Stimulated activated CD8-positive, alpha-beta memory T cell treated with anti-CD3 and anti-CD28 coated beads, Interleukin-15, amount 100 ng/mL, for 24 hours (primary cell): Measurements from ENCODE around the gene CFAP53.

ENCODE experiments used
- DNase-seq: peaks from one replicate; pipeline ENCODE4 v3.0.0-alpha.2; 2020; ENCODE audit warnings: low read depth

The CFAP53 gene

DNA sequence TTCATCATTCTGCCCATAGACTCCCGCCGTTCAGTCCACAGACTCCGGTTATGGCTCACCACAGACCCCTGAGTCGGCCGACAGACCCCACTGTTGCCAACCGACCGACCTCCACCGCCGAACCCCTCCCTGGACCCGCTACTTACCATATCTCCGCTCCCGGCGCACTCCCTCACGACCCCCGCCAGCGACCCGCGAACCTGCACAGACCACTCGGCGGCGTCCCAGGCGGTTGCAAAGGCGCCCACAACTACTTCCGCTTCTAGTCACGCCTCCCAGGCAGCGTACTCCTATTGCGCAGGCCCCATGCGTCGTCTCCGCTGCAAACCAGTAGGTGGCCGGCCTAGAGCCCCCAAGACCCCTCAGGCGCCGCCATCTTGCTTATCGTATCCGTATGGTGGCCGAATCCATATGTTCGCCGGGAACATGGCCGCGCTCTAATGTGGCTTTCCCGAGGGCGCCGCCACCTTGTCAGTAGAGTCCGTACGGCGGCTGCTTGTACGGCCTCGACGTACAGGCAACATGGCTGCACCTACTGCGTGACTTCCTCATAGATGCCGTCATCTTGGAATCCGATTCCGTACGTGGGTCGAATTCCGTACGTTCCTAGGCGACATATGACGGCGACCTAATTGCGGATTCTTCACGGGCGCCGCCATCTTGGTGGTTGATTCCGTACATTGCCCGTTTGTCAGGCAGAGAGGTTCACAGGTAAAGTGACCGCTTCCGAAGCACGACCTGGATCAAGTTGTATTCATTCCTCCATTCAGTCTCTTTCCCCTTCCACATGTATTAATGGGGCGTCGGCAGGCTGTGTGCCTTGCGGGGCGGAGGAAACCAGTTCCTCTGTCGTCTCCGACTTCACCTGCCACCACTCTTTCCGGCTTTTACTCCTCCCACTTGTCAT lies 21.4 kb upstream of the CFAP53 start, which contains the start of gene CXXC1:
Gene CXXC1 (minus strand): TSS at position 252 of the 907 bp plus-strand sequence. CDS start 103 bp downstream, at position 149.
- peak; percentile 83 for DNase-seq

DNA sequence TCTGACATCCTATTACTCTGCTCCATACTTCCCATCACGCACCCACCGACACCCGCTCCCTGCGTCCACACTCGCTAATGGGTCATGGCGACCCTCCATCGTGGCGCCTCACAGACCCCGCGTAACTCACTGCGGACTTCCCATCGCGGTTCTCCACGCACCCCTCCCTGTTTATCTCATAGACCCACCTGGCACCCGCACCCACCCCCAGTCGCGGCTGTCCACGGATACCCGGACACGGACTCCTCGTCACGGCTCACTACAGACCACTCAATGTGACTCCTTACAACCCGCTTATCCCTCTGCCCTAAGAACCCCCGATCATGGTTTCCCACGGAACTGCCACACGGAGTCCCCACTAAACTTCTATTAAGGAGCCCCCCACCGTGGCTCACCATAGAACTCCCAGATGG lies 20.7 kb upstream of the CFAP53 start:
- no peak for DNase-seq

DNA sequence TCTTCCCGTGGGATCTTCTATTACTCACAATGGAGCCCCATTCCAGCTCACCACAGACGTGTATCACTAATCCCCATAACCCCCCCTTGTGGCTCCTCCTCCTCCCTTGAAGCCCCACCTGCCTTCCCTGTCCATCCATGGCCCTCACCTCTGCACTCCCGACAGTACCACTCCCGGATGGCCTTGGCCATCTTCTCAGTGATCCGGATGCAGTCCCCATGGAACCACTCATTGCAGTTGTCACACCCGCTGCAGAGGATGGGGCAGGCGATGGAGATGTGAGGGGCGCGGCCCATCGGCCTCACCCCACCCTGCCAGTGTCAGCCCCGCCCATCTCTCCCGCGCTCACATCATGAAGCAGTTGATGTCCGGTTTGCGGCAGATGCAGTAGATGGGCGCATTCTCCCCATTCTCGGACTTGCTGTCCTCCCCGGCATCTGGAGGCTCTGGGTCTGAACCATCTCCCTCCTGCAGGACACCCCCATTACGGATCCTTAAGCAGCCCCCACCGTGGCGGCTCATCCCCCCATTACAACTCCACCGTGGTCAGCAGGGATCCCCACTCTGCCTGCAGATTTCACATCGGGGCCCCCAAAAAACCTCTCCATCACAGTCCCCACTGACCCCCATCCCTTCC lies 20.2 kb upstream of the CFAP53 start:
- no peak for DNase-seq

DNA sequence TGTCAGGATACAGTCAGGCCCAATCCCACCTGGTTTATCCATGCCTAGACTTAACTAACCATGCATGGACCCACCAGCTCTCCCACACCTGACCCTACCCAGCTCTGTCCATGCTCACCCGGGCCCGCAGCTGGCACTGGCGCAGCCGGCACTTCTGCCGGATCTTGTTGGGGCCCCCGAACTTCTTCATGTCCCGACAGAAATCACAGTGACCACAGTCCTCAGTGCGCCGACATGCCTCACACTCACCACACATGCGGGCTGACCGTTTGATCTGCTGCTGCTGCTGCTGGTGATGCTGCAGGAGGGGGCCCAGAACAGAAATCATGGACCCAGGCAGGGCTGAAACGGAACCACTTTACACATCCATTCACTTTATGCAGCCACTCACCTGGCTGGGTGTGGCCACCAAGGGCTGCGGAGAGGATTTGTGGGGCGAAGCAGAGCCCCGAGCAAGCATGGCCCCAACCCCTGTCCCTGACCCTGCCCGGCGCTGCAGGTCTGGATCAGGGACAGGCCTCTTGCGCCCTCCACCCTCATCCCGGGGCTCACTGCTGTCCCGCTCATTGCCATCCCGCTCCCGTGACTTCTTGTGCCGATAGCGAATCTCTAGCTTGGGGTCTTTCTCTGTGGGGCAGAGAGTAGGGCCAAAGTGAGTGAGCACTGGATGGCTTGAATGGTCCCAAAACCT lies 19.5 kb upstream of the CFAP53 start:
- no peak for DNase-seq

DNA sequence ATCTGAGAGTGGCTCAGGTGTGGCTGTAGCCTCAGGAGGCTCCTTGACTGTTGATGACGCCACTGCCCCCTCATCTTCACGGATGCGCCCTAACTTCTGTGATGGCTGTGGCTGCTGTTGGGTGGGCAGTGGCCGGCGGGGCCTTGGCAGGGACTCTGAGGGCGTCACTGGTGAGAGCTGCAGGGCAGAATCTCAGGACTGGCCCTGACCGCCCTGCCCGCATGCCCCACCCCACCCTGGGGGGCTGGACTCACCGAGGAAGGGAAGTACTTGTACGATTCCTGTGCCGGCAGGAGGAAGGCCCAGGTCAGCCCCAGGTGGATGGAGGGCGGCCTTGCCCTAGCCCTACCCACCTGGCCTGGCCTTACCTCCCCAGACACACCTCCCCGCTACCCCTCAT lies 18.8 kb upstream of the CFAP53 start:
- DNase-seq = no peak

DNA sequence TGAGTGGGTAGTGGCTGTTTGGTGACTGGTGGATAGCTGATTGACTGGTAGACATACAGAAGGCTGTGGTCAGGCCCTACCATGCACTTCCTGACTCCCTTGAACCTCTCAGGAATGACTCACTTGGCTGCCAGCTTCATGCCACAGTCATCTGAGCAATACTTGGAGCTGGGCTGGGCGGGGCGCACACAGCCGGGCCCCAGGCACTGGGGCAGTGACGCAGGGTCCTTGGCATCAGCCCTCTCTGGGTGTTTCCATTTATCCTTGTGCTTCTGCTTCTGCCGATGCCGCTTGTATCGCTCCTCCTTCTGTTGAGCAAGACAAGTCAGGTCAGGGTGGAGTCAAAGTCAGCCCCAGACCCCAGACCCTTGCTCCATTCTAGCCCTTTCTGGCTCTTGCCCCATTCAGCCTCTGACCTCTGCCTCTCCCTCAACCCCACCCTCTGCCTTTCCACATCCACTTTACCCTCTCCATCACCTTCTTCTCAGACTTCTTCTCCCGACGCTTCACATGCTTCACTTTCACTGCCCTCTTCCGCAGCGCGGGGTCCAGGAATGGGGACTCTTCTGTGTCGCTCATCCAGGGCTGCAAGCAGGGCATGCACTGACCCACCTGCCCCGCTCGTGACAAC lies 18.1 kb upstream of the CFAP53 start:
- DNase-seq = no peak

DNA sequence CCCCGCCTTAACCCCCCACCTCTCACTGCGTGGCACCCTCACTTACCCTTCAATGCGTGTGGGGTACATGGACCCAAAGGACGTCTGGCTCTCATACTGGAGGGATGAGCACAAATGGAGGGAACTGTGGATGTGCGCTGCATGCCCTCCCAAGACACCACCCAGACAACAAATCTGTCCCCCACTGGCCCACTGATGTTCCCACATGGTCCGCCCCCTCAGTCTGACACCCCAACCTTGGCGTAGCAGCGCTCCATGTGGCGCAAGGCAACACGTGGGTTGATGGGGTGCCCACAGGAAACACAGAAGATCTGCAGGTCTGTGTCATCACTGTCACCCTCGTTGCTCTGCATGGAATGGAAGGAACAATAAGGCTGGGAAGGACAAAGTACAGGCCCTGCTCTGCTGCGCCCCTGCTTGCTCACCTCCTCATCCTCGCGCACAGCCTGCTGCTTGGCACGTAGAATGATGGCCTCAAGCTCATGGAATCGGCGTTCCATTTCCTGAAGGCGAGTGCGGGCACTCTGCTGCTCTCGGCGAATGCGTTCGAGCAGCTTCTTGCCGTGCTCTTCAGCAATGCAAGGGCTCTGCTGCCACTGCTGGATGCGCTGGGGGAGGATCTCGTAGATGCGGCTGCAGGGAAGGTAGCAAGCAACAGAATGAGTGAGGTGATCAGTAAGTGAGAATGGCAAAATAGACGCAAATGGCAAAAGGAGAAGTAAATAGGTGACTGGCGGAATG lies 17.3 kb upstream of the CFAP53 start:
- no peak for DNase-seq

DNA sequence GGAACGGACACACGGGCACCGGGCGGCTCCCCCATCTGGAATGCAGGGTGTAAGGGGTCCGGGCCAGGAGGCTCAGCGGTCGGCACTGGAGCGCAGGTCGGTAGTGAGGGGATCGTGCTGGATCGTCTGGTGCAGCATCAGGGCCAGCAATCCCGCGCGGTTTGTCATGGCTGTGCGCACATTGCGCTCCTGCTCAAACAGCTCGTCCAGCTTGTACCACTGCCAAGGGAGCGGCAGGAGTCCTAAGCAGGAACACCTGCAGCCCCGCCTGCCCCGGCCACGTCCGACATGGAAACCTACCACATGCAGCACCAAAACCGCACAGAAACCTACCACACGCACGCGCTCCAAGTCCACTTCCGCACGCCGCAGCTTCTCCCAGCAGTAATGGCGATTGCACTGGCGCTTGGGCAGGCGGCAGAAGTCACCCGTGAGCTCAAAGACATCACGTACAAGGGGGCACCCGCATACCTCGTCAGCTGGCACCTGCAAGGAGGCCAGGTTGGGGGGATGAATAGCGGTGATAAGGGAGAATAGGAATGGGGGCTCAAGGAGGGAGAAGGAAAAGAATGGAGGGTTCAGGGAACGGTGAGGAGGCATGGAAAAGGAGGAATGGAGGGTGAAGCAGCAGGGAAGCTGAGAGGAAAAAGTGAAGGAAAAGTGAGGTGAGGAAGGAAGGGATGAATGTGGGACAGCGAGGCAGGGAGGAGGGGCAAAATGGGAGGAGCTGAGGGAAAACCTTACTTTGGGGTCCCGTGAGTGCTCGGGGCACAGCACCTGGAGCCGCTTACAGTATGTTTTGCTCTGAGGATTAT lies 16.4 kb upstream of the CFAP53 start:
- DNase-seq = no peak

DNA sequence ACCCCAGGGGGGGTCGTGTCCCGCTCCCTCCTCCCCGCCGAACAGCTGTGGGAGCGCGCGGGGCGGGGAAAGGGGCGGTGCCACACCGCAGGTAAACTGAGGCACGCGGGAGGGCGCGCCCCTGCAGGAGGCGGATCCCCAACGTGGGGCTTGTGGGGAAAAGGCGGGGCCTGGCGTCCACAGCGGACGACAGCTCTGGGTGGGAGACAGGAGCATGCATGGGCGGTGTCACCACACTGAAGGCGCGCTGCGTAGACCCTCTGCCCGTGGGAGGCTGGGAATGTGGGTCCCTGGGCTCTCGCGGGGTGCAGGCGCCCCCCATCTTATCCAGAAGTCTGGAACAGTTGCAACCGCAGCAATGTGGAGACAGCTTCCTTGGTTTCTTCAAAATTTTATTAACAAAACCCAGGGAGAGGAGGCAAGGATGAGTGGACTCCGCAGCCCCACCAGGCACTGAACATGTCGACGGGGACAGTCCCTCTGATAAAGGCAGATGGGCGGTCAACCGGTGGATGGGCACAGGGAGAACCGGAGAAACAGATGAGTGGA lies 15.8 kb upstream of the CFAP53 start:
- DNase-seq = no peak

DNA sequence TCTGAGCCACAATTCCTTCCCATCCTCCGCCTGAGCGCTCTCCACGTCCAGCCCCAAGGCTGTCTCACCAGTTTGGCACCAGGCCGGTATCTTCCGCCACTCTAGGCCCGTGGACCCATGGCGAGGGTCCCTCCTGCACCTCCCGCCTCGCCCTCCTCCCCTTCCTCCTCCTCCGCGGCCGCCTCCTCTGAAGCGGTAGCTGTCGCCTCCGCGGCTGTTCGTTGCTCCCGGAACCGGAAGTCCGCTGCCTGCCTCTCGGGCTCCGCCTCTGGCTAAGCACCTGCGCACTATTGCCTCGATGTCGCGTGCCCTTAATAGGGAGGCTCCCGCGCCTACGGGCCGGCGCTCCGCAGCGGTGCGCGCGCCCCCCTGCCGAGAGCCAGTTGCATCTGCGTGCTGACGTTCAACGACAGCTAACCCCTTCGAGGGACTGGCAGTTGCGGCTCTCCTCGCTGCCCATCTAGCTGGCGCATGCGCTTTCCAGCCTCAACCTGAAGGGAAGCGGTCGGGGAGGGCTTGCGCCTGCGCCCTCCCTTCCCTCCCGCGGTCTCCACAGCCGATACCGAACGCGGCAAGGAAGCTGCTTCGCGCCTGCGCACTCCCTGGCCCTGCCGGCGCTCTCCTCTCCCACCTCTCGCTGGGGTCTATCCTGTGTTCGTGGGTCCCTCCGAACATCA lies 15.1 kb upstream of the CFAP53 start, which contains the start of gene MBD1:
Gene MBD1 (minus strand): TSS at position 229 of the 677 bp plus-strand sequence. CDS start 1,531 bp downstream, outside the sequence.
- peak; percentile 91 for DNase-seq

DNA sequence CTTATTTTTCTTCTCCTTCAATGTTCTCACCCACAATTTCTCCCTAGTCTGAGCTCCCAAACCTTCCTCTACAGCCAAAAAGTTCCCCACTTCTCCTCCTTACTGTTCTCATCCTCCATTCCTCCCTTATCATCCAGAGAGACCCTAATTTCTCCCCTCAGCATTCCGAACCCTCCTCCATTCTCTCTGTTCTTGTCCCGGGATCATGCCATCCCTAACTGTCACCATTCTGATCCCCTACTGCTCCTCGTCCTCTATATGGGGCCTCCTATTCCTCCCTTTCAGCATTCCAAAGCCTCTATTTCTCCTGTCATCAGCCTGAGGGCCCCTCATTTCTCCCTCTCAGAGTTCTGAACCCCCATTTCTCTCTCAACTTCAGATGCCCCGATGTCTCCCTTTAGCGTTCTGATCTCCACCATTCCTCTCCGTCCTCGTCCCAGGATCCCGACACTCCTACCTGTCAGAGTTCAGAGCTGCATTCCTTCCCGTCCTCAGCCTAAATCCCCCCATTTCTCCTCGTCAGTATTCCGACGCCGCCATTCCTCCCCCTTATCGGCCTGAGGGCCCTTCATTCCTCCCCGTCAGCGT lies 14.5 kb upstream of the CFAP53 start:
- DNase-seq = no peak

DNA sequence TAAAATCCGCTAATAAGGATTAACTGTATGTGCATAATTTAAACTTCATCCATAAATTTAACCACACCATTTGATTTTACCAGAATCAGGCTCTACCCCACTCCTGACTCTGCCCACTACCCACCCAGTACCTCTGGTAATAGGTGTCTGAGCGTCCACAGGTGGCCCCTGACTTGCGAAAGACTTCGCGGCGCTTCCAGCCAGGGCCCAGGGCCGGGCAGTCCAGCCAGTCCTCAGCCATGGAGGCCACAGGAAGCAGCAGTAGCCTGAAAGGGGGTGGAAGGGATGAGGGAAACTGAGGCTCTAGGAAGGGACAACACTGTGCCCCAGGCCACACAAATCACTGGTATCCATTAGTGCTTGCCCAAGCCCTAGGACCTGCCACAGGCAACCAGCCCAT lies 13.5 kb upstream of the CFAP53 start:
- no peak for DNase-seq

DNA sequence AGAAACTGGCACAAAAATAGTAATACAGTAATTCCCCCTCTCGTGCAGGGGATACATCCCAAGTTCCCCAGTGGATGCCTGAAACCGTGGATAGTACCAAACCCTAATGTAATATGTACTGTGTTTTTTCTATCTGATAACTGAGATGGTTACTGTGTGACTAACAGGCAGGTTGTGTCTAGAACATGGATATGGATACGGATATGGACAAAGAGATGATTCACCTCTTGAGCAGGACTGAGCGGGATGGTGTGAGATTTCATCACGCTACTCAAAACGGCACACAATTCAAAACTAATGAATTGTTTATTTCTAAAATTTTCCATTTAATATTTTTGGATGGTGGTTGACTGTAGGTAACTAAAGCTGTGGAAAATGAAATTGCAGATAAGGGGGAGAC lies 11.6 kb upstream of the CFAP53 start:
- DNase-seq = no peak

DNA sequence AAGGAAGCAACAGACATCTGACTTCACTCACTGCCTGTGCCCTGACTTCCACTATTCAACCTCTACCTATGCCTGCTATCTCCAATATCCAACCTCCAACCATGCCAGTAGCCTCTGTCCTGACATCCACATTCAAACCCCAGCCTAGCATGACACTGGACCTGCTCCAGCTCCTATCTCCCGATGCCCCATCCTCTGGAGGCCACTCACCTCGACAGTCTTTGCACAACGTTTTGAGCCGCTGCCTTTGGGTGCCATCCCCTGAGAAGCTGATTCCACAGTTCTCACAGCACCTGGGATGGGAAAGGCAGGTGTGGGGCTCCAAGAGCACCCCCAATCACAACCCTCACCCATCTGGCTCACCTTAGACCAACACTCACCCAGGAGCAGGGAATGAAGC lies 10.2 kb upstream of the CFAP53 start:
- DNase-seq = no peak

DNA sequence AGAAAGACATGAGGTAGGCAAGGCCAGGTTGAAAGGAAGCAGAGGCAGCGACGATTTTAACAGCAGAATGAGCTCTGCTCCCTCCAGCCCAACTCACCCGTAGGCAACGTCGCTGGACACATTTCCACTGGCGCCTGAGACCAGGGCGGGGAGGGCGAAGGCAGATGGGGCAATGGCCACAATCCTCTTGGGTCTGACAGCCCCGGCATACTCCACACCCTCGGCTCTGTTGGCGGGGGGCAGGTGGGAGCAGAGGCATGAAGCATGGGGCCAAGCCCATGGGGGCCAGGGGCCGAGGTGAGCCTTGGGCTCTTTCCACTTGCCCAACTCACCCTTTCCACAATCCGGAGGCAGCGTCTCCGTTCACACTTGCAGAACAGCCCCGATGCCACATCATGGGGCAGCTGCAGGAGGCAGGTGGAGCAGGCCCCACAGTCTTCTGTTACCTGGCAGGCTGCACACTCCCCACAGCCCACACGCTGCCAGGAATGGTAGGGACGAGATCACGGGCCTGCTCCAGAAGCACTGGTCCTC lies 9.3 kb upstream of the CFAP53 start:
- DNase-seq = no peak

DNA sequence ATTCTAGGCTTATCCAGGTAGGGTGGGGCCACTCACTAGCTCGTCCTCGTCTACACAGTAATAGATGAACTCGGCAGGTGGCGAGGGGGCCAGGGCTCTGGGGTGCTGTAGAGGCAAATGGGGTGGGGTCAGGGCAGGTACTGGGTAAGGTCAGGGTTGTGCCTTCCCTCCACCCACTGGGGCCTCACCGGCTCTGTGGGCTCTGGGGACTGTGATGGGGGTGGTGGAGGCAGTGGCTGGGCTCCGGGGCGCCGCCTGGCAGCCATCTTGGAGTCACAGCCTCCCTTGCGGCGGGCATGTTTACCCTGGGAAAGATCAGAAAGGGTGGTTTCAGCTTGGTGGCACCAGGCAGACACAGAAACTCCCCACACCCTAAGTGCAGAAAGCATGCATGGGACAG lies 8.6 kb upstream of the CFAP53 start:
- DNase-seq = no peak

DNA sequence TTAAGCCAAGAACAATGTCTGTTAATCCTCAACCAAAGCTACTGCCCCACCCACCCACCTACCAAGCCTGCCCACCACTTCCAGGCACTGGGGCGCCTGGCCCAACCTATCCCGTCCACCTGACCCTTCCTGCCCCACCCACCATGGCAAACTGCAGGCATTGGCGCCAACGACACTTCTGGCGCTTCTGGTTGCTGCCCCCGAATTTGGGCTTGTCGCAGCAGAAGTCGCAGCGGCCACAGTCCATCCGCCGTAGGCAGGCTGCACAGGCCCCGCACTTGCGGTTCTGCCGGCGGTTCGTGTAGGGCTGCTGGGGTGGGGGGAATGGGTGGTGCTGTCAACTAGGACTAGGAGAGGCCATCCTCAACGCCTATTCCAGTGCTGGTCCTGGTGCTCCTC lies 7.7 kb upstream of the CFAP53 start:
- no peak for DNase-seq

DNA sequence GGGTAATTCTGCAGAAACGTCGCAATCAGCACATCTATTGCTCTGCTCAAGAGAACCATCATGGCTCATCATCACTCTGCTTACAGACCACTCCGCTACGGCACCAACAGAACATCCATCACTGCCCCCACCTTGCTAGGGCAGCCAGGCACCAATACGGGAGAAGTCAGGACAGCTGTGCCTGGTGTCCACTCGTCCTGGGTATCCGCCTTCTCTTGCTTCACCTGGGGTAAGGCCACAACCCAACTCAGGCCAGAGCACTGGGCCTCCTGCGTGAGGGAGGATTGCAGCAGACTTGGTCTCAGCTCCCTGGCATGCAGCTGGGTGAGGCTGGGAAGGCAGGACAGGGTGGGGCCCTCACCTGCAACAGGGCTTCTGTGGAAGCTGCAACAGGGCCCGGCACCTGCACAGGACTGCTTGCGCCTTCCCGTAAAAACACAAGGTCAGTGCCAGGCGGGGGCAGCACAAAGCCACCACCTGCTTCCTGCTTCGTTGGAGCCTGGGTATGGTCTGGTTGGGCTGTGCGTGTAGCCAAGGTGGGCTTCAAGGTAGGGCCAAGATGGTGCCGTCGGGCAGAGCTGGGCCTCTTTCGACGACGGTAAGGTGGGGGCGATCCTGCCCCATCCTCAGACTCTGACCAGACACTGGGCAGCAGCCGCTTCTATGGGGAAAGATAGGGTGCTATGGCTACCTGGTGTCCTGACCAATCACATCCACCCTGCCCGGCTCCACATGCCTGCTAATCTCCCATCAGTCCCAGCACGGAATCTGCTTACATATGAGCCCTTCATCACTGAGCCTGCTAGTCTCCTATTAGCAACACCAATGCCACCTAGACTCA lies 7.1 kb upstream of the CFAP53 start:
- DNase-seq = no peak
